ENCODE measurements around the gene MARK1. TPM values are rescaled to one million over a fixed set of nuclear protein-coding genes. Genes with fewer than 3 reads are reported as not detected.

MARK1 gene
- total RNA-seq, 1 experiment from 2014 or later: not detected

- ChIA-PET POLR2A (no interaction called here), CTCF (no interaction called here)
- Histone ChIP-seq H3K9me3 (ENCODE audit: control insufficient read depth, insufficient read depth, low read depth, low read length) (no peaks in the 10 kb centered on the region), H3K27me3 (ENCODE audit: control insufficient read depth, insufficient read depth, low read length) (no peaks in the 10 kb centered on the region), H3K36me3 (ENCODE audit: control insufficient read depth, insufficient read depth, low read length) (no peaks in the 10 kb centered on the region), H3K4me3 (ENCODE audit: low read depth in 2 of 2, low read length in 2 of 2) (no peak overlapping the region), H3K4me1 (ENCODE audit: control insufficient read depth, insufficient read depth, low read length) (no peaks in the 10 kb centered on the region), H3K27ac (ENCODE audit: low read length) (no peak overlapping the region)
- intact Hi-C loops (cut with micrococcal nuclease; ENCODE audit: unreplicated experiment) (no loop called here), in situ Hi-C loops (cut with HindIII; ENCODE audit: low pct_unique_long_range_greater_than_20kb, low sequenced_read_pairs) (no loop called here)
- no peak for TF ChIP-seq SIN3A (IDR thresholded peaks at IDR 0.05; ENCODE audit: borderline replicate concordance, insufficient read depth, low read depth, low read length)
- TF ChIP-seq, protein P1, sequence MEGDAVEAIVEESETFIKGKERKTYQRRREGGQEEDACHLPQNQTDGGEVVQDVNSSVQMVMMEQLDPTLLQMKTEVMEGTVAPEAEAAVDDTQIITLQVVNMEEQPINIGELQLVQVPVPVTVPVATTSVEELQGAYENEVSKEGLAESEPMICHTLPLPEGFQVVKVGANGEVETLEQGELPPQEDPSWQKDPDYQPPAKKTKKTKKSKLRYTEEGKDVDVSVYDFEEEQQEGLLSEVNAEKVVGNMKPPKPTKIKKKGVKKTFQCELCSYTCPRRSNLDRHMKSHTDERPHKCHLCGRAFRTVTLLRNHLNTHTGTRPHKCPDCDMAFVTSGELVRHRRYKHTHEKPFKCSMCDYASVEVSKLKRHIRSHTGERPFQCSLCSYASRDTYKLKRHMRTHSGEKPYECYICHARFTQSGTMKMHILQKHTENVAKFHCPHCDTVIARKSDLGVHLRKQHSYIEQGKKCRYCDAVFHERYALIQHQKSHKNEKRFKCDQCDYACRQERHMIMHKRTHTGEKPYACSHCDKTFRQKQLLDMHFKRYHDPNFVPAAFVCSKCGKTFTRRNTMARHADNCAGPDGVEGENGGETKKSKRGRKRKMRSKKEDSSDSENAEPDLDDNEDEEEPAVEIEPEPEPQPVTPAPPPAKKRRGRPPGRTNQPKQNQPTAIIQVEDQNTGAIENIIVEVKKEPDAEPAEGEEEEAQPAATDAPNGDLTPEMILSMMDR (IDR thresholded peaks at IDR 0.05): no peak
- no peak for TF ChIP-seq TCF7L2 (IDR thresholded peaks at IDR 0.05; ENCODE audit: low read depth, low read length)
- TF ChIP-seq, protein P2, sequence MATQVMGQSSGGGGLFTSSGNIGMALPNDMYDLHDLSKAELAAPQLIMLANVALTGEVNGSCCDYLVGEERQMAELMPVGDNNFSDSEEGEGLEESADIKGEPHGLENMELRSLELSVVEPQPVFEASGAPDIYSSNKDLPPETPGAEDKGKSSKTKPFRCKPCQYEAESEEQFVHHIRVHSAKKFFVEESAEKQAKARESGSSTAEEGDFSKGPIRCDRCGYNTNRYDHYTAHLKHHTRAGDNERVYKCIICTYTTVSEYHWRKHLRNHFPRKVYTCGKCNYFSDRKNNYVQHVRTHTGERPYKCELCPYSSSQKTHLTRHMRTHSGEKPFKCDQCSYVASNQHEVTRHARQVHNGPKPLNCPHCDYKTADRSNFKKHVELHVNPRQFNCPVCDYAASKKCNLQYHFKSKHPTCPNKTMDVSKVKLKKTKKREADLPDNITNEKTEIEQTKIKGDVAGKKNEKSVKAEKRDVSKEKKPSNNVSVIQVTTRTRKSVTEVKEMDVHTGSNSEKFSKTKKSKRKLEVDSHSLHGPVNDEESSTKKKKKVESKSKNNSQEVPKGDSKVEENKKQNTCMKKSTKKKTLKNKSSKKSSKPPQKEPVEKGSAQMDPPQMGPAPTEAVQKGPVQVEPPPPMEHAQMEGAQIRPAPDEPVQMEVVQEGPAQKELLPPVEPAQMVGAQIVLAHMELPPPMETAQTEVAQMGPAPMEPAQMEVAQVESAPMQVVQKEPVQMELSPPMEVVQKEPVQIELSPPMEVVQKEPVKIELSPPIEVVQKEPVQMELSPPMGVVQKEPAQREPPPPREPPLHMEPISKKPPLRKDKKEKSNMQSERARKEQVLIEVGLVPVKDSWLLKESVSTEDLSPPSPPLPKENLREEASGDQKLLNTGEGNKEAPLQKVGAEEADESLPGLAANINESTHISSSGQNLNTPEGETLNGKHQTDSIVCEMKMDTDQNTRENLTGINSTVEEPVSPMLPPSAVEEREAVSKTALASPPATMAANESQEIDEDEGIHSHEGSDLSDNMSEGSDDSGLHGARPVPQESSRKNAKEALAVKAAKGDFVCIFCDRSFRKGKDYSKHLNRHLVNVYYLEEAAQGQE (IDR thresholded peaks at IDR 0.05; ENCODE audit: insufficient read depth in 1 of 2, low read depth in 2 of 2, low read length in 1 of 2): no peak
- TF ChIP-seq POLR2AphosphoS5 (IDR thresholded peaks at IDR 0.05; ENCODE audit: low read depth, low read length): no peak
- no peak for DNase-seq (ENCODE audit: low read depth, low spot score)
- ATAC-seq: no peak
- BruUV-seq (replicated peaks): no TSS peak
These were observed 179.2 kb downstream of the MARK1 start for GRCh38 chr1:220707160-220707559.

- POLR2A ChIA-PET: no interaction called here
- BruUV-seq (replicated peaks): no TSS peak
- ATAC-seq (no peak), DNase-seq (ENCODE audit: low read depth, low spot score) (no peak)
- Histone ChIP-seq H3K9me3 (ENCODE audit: control insufficient read depth, insufficient read depth, low read depth, low read length) (no peaks in the 10 kb centered on the region), H3K27ac (ENCODE audit: low read length) (no peak overlapping the region), H3K27me3 (ENCODE audit: control insufficient read depth, insufficient read depth, low read length) (no peaks in the 10 kb centered on the region), H3K4me3 (ENCODE audit: low read depth in 2 of 2, low read length in 2 of 2) (no peak overlapping the region), H3K4me1 (ENCODE audit: control insufficient read depth, insufficient read depth, low read length) (no peaks in the 10 kb centered on the region), H3K36me3 (ENCODE audit: control insufficient read depth, insufficient read depth, low read length) (no peaks in the 10 kb centered on the region)
- intact Hi-C loops (cut with micrococcal nuclease; ENCODE audit: unreplicated experiment) (no loop called here), in situ Hi-C loops (cut with HindIII; ENCODE audit: low pct_unique_long_range_greater_than_20kb, low sequenced_read_pairs) (no loop called here)
- no peak for TF ChIP-seq POLR2AphosphoS5 (IDR thresholded peaks at IDR 0.05; ENCODE audit: low read depth, low read length)
- no peak for TF ChIP-seq SIN3A (IDR thresholded peaks at IDR 0.05; ENCODE audit: borderline replicate concordance, insufficient read depth, low read depth, low read length)
- TF ChIP-seq TCF7L2 (IDR thresholded peaks at IDR 0.05; ENCODE audit: low read depth, low read length): no peak
- CTCF ChIA-PET: interaction anchor here (1.3 kb wide), 1 partner anchor 25 kb away, joined by 8 read pairs; no protein-coding TSS in a partner anchor
These were observed 180.3 kb downstream of the MARK1 start for GRCh38 chr1:220708244-220708643.

GRCh38 chr1:220708936-220709801 is 181.2 kb downstream of the MARK1 start:
- TF ChIP-seq, protein P2 (IDR thresholded peaks at IDR 0.05; ENCODE audit: insufficient read depth in 1 of 2, low read depth in 2 of 2, low read length in 1 of 2): no peak
- TF ChIP-seq POLR2AphosphoS5 (IDR thresholded peaks at IDR 0.05; ENCODE audit: low read depth, low read length) (no peak), TCF7L2 (IDR thresholded peaks at IDR 0.05; ENCODE audit: low read depth, low read length) (no peak), SIN3A (IDR thresholded peaks at IDR 0.05; ENCODE audit: borderline replicate concordance, insufficient read depth, low read depth, low read length) (no peak)
- TF ChIP-seq, protein P1 (IDR thresholded peaks at IDR 0.05): no peak
- Histone ChIP-seq H3K4me1 (ENCODE audit: control insufficient read depth, insufficient read depth, low read length) (no peaks in the 10 kb centered on the region), H3K27ac (ENCODE audit: low read length) (no peak overlapping the region), H3K4me3 (ENCODE audit: low read depth in 2 of 2, low read length in 2 of 2) (no peak overlapping the region), H3K36me3 (ENCODE audit: control insufficient read depth, insufficient read depth, low read length) (no peaks in the 10 kb centered on the region), H3K9me3 (ENCODE audit: control insufficient read depth, insufficient read depth, low read depth, low read length) (no peaks in the 10 kb centered on the region), H3K27me3 (ENCODE audit: control insufficient read depth, insufficient read depth, low read length) (no peaks in the 10 kb centered on the region)
- no TSS peak for BruUV-seq (replicated peaks)
- DNase-seq (ENCODE audit: low read depth, low spot score): no peak
- ChIA-PET CTCF (interaction anchor here (1.3 kb wide), 1 partner anchor 24 kb away, joined by 8 read pairs; no protein-coding TSS in a partner anchor), POLR2A (no interaction called here)
- ATAC-seq: no peak
- in situ Hi-C loops (cut with HindIII; ENCODE audit: low pct_unique_long_range_greater_than_20kb, low sequenced_read_pairs): no loop called here
- intact Hi-C loops (cut with micrococcal nuclease; ENCODE audit: unreplicated experiment): no loop called here

Data from Panc1 (cell line).